ENCODE results near the gene SLC38A9.

- TF ChIP-seq CTCF (IDR thresholded peaks at IDR 0.05; ENCODE audit: borderline replicate concordance, extremely low read depth, low read length, poor library complexity, severe bottlenecking) (no peak), EZH2 (IDR thresholded peaks at IDR 0.05; ENCODE audit: borderline replicate concordance, low read depth, low read length, severe bottlenecking) (no peak)
These were observed 112.7 kb downstream of the SLC38A9 start for GRCh38 chr5:55599148-55600050.

All from DND-41 (cell line).